Measurements from ENCODE around the gene RHOBTB3.

Gene RHOBTB3

DNA sequence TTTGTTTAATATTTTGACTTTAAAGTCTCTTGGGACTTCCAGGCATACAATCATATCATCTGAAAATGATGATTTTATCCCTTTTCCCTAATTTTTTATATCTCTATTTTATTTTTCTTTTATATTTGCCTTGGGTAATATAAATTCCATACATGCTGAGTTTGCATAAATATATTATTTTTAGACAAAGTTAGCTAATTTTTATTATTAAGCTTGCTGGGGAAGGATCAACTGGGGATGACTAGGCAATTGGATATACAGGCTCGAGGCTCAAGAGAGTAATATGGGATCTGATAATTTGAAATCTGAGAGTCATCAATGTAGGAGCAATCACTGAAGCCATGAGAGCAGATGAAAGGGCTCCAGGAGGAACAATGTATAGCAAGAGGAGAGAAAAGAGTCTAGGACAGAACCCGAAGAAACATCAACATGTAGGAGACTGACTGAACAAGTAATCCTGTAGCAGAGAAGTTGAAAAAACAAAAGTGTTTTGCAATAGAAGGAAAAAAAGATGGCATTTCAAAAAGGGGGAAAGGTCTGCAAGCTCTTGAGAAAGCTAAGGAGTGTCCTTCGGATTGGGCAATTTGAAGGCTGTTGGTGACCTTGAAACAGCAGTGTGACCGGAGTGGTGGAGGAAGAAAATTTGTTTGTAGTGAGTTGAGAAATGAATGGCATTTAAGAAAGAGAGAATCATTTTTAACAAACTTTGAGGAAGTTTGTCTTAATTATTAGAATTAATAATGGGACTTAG is 17.0 kb upstream of the RHOBTB3 start:
- no peak for DNase-seq

- peak; percentile 74 for DNase-seq
Measured at GRCh38 chr5:95715799-95716461, 15.2 kb upstream of the RHOBTB3 start.

DNA sequence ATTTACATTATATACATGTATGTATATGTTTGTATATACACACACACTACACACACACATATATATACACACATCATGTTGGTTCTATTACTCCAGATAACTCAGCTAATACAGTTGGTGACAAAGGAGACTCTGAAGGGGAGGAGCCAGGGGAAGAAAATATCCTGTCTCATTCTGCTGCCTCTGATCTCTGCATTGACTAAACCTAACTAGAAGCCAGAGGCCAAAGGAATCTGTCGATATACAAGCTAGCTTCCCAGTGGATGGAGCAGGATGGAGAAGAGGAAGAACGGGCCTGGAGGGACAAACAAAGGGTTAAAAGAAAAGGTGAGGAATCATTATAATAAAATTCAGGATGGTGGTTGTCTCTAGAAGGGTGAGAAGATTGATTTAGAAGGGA is 13.7 kb upstream of the RHOBTB3 start:
- DNase-seq, result no peak

DNA sequence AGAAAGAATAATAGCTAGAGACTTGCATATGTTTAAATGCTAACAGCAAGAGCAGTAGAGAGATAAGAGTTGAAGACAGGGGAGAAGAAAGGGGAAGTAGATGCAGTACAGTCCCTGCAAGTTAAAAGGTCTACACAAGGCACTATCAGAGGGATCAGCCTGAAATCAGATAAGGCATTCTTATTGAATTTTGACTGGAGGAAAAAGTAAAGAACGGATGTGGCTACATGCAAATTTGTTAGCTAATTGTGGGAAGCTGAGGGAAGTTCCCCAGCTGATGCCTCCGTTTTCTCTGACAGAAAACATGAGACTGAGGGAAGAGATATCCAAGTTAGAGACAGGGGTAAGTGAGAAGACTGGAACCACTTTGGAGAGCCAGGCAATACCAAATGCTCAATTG is 12.9 kb upstream of the RHOBTB3 start:
- DNase-seq, result no peak

DNA sequence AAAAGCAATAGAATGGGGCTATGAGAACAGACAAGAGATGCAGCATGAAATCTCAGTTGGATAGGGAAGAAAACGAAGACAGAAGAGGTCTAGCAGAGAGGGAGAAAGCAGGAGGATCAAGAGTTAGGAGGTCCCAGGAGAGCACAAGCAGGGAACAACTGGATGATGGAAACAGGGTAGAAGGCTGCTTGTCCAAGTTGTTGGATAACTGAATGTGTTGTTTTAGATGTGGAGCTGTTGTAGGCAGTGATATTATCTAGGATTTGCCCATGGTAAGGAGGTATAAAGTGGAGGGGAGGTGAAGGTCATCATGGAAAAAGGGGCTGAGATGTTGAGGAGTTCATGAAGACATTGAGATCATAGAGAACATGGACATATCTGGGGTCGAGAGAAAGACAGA is 12.4 kb upstream of the RHOBTB3 start:
- no peak for DNase-seq

- no peak for DNase-seq
Measured at GRCh38 chr5:95720094-95720786, 10.9 kb upstream of the RHOBTB3 start.

DNA sequence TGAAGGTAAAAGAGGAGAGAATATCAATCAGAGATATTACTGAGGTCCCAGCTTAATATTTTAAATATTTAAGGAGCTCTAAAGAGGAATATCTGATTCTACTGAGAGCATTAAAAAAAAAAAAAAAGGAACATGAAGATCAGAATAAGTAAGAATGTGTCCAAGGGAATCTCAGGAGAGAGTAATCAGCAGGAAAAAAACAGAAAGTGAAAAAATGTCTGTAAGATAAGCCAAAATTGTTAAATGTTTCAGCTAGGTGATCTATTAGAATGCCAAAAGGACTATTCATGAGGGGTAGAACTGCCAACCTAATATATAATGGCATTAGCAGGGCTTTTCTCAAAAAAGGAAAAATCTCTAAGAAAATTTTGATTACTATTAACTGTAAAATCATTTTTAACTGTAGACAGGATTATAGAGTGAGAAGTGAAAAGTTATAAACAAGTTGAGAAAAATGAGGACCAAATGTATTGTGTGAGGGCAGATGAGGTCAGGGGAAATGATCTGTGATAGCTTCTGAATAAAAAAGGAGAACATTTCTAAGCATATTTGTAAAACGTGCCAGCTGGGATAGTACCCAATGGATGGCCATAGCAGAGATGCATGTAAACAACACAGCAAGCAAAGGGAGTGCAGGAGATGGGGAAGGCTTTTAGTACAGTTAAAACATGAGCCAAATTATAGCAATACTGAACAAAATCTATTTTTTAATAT is 9.4 kb upstream of the RHOBTB3 start:
- DNase-seq, result no peak

- DNase-seq, result peak; percentile 41
Measured at GRCh38 chr5:95723632-95724369, 7.3 kb upstream of the RHOBTB3 start.

GRCh38 chr5:95725071-95725820 is 5.9 kb upstream of the RHOBTB3 start:
- peak; percentile 45 for DNase-seq

DNA sequence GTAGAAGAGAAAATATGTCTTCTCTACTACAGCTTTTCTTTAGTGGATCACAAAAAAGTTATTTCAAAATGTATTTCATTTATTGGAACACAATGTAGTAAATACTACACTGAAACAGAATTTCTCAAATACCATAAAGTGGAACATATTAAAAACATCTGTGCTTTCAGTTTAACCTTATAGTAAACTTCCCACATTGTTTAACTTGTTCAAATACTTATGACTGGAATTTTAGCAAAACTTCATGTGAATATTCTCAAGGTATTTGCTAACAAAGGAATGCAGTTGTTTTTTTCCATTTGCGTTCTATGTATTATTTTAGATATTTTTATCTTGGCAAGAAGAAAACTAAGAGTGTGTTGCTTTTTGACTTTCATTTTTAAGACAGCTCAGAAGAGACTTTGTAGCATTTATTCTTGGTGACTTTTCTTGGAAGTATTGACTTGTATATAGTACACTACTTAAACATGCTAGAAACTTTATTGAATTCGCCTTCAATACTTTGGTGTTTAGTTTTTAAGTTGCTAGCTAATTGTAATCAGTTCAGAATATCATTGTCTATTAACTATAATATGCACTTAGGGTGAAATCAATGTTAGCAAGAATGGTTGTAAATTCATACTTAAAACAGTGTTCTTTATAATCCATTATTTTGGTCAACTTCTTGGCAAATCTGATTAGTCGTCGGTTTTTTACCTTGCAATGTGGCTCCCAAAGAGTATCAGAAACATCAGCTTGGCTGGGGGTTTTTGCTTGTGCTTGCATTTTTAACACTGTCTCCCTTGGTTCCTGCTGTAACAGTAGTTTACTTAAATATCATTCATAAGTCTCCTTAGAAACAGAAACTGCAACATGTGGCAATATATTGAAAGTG is 5.0 kb upstream of the RHOBTB3 start:
- DNase-seq, result peak; percentile 85

- DNase-seq, result no peak
Measured at GRCh38 chr5:95726811-95727763, 4.0 kb upstream of the RHOBTB3 start.

DNA sequence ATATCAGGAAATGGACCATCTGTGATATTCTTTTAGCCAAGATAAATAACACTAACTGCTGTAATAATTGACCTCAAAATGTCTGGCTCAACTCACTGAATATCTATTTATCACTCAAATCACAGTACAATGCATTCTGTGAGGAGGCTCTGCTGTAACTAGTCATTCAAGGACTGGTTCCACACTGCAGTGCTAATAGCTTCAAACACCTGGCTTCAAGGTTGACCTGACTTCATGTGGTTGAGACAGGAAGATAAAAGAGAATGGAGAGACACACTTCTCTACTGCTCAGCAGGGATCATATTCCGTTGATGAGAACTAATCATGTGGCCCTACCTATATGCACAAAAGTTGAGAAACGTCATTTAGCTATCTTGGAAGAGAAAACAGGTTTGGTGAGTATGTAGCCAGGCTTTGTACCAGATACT is 3.4 kb upstream of the RHOBTB3 start:
- DNase-seq, result peak; percentile 44

DNA sequence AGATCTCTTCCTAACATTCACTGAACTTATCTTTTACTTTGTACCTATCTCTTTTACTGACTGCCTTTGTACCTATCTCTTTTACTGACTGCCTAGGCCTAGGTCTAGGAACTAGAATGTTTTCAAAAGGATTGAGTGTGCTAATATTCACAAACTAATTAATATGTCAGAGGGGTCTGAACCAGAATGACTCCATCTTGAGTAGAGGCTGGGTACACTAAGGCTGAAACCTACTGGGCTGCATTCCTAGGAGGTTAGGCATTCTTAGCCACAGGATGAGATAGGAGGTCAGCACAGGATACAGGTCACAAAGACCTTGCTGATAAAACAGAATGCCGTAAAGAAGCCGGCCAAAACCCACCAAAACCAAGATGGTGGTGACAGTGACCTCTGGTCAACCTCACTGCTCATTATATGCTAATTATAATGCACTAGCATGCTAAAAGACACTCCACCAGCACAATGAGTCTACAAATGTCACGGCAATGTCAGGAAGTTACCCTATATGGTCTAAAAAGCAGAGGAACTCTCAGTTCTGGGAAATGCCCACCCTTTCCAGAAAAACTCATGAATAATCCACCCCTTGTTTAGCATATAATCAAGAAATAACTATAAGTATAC is 2.5 kb upstream of the RHOBTB3 start:
- DNase-seq, result no peak

DNA sequence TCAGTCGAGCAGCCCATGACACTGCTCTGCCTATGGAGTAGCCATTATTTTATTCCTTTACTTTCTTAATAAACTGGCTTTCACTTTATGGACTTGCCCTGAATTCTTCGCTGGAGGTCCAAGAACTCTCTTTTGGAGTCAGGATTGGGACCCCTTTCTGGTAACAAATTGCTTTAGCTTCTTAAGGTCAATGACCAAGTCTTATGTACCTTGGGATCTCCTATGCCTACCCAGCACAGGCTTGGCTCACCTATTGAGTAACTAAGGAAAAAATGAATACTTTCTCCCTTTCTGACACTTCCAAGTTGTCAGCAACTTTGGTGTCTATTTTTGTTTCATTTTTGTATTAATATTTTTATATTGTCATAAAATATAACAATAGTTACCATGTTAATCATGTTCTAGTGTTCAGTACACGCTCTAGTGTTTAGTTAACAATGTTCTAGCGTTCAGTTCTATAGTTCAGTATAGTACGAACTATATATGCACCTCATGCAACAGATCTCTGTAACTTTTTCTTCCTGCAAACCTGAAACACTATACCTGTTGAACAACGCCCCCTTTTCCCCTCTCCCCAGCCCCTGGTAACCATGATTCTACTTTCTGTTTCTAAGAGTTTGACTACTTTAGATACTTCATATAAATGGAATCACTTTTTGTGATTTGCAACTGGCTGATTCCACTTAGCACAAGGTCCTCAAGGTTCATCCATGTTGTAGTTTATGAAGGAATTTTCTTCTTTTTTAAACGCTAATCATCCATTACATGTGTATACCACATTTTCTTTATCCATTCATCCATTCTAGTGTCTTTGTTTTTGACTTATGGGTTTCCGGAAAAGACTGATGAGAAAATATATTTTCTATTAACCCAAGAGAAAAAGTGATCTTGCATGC is 1.8 kb upstream of the RHOBTB3 start:
- DNase-seq, result no peak

GRCh38 chr5:95730011-95730700 is 980 bp upstream of the RHOBTB3 start:
- DNase-seq, result peak; percentile 27

GRCh38 chr5:95731571-95732554 is 727 bp downstream of the RHOBTB3 start:
- peak; percentile 47 for DNase-seq
